ENCODE data around the gene EFNA2. TPM values are rescaled to one million over a fixed set of nuclear protein-coding genes. Genes with fewer than 3 reads are reported as not detected.

EFNA2 gene
- total RNA-seq, 1 donor from 2014 or later = not detected

- Histone ChIP-seq H3K4me3 (peak overlapping the region; percentile 54 to 69), H3K9me3 (no peaks in the 10 kb centered on the region), H3K36me3 (peaks cover 0 to 4% of the 10 kb centered on the region in 2 donors), H3K27me3 (no peaks in the 10 kb centered on the region), H3K4me1 (peaks cover 77% of the 10 kb centered on the region), H3K27ac (peak overlapping the region; percentile 99)
- DNase-seq (ENCODE audit: extremely low spot score in 2 of 2) = peak in 1 of 2 donors; percentile 93
- intact Hi-C loops (cut with DNase I) = loop anchor here (1.0 kb wide), 1 partner anchor 21 kb away; no protein-coding TSS in a partner anchor
- TF ChIP-seq POLR2AphosphoS5 (IDR thresholded peaks at IDR 0.05; ENCODE audit: insufficient read depth in 1 of 2, low read depth in 1 of 2) = no peak
These were observed 20.0 kb upstream of the EFNA2 start for GRCh38 chr19:1265615-1266128.

DNA sequence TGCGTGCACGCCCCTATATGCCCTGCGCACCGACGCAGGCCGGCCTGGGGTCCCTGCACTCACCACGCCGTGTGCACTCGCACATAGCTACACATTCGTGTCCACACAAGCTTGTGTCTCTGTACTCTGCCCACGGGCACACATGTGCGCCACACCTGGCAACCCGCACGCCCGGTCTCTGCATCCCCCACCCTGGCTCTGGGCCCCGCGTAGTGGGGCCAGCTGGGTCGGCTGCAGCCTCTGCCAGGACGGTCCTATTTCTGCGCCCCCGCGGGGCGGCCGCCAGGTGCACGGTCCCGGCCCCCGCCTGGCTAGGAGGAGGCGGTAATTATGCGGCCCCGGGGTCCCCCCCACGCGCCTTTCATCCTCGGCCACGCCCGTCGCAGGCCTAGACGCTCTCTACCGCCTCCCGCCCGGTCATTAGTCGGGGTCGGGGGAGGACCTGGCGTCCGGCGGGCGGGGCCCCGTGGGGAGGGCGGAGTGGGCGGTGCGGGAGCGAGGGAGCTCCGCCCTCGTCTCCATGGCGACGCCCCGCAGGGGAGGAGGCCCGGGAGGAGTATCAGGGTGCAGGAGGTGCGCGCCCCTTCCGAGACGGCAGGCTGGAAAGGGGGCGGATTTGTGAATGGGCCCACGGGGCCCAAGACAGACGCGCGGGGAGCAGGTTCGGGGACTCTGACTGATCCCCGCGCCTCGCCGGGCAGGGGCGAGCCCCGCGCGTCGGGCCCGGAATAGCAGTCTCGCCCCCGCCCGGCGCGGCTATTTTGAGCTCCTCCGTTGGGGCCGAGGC is 19.4 kb upstream of the EFNA2 start:
- TF ChIP-seq POLR2AphosphoS5 (IDR thresholded peaks at IDR 0.05; ENCODE audit: insufficient read depth in 1 of 2, low read depth in 1 of 2) (peak; percentile 18 to 86), POLR2A (IDR thresholded peaks at IDR 0.05) (peak in 1 of 2 donors; percentile 5)
- TF ChIP-seq, protein P1, sequence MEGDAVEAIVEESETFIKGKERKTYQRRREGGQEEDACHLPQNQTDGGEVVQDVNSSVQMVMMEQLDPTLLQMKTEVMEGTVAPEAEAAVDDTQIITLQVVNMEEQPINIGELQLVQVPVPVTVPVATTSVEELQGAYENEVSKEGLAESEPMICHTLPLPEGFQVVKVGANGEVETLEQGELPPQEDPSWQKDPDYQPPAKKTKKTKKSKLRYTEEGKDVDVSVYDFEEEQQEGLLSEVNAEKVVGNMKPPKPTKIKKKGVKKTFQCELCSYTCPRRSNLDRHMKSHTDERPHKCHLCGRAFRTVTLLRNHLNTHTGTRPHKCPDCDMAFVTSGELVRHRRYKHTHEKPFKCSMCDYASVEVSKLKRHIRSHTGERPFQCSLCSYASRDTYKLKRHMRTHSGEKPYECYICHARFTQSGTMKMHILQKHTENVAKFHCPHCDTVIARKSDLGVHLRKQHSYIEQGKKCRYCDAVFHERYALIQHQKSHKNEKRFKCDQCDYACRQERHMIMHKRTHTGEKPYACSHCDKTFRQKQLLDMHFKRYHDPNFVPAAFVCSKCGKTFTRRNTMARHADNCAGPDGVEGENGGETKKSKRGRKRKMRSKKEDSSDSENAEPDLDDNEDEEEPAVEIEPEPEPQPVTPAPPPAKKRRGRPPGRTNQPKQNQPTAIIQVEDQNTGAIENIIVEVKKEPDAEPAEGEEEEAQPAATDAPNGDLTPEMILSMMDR (IDR thresholded peaks at IDR 0.05) = no peak
- no peaks in the 10 kb centered on the region for H3K9me3 ChIP-seq
- peak in 1 of 2 donors; percentile 92 for DNase-seq (ENCODE audit: extremely low spot score in 2 of 2)
- intact Hi-C loops (cut with DNase I) = loop anchor here (1.0 kb wide), 1 partner anchor 22 kb away; no protein-coding TSS in a partner anchor
- H3K36me3 ChIP-seq = peaks cover 0 to 11% of the 10 kb centered on the region in 2 donors
- peaks cover 80% of the 10 kb centered on the region for H3K4me1 ChIP-seq
- peak overlapping the region; percentile 54 to 69 for H3K4me3 ChIP-seq
- H3K27ac ChIP-seq = peak overlapping the region; percentile 99
- H3K27me3 ChIP-seq = no peaks in the 10 kb centered on the region

DNA sequence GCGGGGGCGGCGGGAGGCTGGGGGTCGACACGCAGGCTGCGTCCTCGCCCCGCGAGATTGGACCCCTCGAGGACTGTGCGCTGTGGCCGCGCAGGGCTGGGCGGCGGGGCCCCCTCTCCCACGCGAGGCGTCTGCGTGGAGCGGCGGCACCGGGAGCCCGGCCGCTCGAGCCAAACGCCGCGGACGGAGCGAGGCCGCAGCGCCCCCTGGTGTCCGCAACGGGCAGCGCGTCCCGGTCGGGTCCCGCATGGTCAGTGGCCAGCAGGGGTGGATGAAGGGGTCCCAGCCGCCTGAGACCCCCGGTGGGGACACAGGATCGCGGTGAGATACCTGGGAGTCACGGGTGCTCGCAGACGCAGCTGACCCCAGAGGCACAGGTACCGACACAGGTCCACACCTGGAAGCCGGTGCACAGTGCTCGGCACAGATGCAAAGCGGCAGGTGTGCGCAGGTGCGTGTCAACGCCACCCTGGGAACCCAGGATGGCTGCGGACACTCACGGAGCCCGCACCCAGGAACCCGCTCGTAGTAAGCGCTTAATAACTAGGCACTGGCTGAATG is 18.7 kb upstream of the EFNA2 start:
- no peaks in the 10 kb centered on the region for H3K27me3 ChIP-seq
- H3K9me3 ChIP-seq = no peaks in the 10 kb centered on the region
- DNase-seq (ENCODE audit: extremely low spot score in 2 of 2) = no peak
- H3K4me3 ChIP-seq = peak overlapping the region; percentile 54 to 69
- H3K27ac ChIP-seq = peak overlapping the region; percentile 99
- intact Hi-C loops (cut with DNase I) = loop anchor here (1.0 kb wide), 2 partner anchors 19 to 23 kb away; partner anchors contain the start of gene MIDN
- H3K4me1 ChIP-seq = peaks cover 80% of the 10 kb centered on the region
- H3K36me3 ChIP-seq = peaks cover 0 to 18% of the 10 kb centered on the region in 2 donors
- TF ChIP-seq, protein P1 (IDR thresholded peaks at IDR 0.05) = peak; percentile 98 to 99 (median 98)
- TF ChIP-seq POLR2A (IDR thresholded peaks at IDR 0.05) = no peak

- H3K4me3 ChIP-seq = peak overlapping the region; percentile 54 to 69
- no peak for DNase-seq (ENCODE audit: extremely low spot score in 2 of 2)
- intact Hi-C loops (cut with DNase I) = loop anchor here (1.0 kb wide), 1 partner anchor 19 kb away; the partner anchor contains the start of gene MIDN
- H3K27me3 ChIP-seq = no peaks in the 10 kb centered on the region
- no peaks in the 10 kb centered on the region for H3K9me3 ChIP-seq
- TF ChIP-seq POLR2A (IDR thresholded peaks at IDR 0.05) (no peak), POLR2AphosphoS5 (IDR thresholded peaks at IDR 0.05; ENCODE audit: insufficient read depth in 1 of 2, low read depth in 1 of 2) (no peak)
- TF ChIP-seq, protein P1 (IDR thresholded peaks at IDR 0.05) = no peak
- H3K27ac ChIP-seq = peak overlapping the region; percentile 99
- peaks cover 78% of the 10 kb centered on the region for H3K4me1 ChIP-seq
- peaks cover 0 to 24% of the 10 kb centered on the region in 2 donors for H3K36me3 ChIP-seq
These were observed 18.0 kb upstream of the EFNA2 start for GRCh38 chr19:1267477-1268225.

Measured in vagina (tissue), 2 donors.